Peyer's patch (tissue), 4 donors: ENCODE results near the gene GRHL3. TPM values are rescaled to one million over a fixed set of nuclear protein-coding genes. Genes with fewer than 3 reads are reported as not detected.

Experiments
- DNase-seq, 3 donors: peaks; one replicate each; pipeline ENCODE4 v3.0.0-alpha.2; 2017 to 2019
- H3K27ac ChIP-seq, 4 donors: fragments of 200-600 bp; sonication (generic); one replicate each; pipeline ENCODE4 v1.5.1; 2016 to 2019
- H3K27me3 ChIP-seq, 2 donors: fragments of 200-600 bp; sonication (generic); one replicate each; pipeline ENCODE4 v1.5.1; 2019
- H3K36me3 ChIP-seq, 3 donors: fragments of 200-600 bp; sonication (generic); one replicate each; pipeline ENCODE4 v1.5.1; 2016 to 2019
- H3K4me1 ChIP-seq, 4 donors: fragments of 200-600 bp; sonication (generic); one replicate each; pipeline ENCODE4 v1.5.1; 2016 to 2019
- H3K4me3 ChIP-seq, 4 donors: fragments of 200-600 bp; sonication (generic); 1 replicate in 3 of 4; 2 replicates in 1 of 4; pipeline ENCODE4 v1.5.1; 2016 to 2019; ENCODE audit warnings: mild to moderate bottlenecking in 1 of 4
- H3K9me3 ChIP-seq, 4 donors: fragments of 200-600 bp; sonication (generic); one replicate each; pipeline ENCODE4 v1.5.1; 2016 to 2019; ENCODE audit warnings: mild to moderate bottlenecking in 1 of 4
- POLR2A ChIP-seq, 2 donors: fragments of 450-650 bp; IDR thresholded peaks; one replicate each; pipeline ENCODE4 v1.5.1; 2017; ENCODE audit warnings: antibody characterized with exemption in 2 of 2, mild to moderate bottlenecking in 2 of 2, moderate library complexity in 2 of 2
- total RNA-seq, 4 donors: library from RNA; depleted of rRNA; stranded (reverse); fragments of >200 nt; gene quantifications; one replicate each; pipeline ENCODE4 v1.1.0, GENCODE V29; 2016
- TF ChIP-seq, protein P1 (sequence below), 6 experiments: fragments of 450-650 bp in 4 of 6; fragments of 200-600 bp in 2 of 6; sonication (generic) in 1 of 6; IDR thresholded peaks; one replicate each; pipeline ENCODE4 v1.5.1; 2017 to 2019; ENCODE audit warnings: antibody characterized with exemption in 6 of 6, mild to moderate bottlenecking in 3 of 6, moderate library complexity in 1 of 6

GRHL3 gene
- total RNA-seq, 4 donors from 2014 or later, result 0.35 to 1.1 (median 0.66) TPM; not detected in 1

DNA sequence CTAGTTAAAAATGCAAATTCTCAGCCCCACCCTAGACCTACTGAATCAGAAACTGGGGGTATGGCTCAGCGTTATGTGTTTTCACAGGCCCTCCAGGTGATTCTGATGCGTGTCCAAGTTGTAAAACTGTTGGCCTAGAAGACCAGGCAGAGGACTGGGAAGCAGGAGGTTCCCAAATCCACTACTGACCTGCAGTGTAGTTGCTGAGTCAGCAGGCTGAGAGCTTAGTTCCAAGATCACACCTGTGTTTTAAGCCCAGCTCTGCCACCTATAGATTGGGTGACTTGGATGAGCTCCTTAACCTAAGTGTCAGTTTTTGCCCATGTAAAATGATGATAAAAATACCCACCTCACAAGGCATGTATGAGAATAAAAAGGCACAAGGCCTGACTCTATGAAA is 4.1 kb downstream of the GRHL3 start:
- Histone ChIP-seq H3K36me3 (no peaks in the 10 kb centered on the region), H3K4me1 (peaks cover 0 to 24% (median 9%) of the 10 kb centered on the region in 4 donors), H3K4me3 (no peak overlapping the region), H3K9me3 (no peaks in the 10 kb centered on the region), H3K27ac (no peak overlapping the region), H3K27me3 (no peaks in the 10 kb centered on the region)
- TF ChIP-seq, protein P1, sequence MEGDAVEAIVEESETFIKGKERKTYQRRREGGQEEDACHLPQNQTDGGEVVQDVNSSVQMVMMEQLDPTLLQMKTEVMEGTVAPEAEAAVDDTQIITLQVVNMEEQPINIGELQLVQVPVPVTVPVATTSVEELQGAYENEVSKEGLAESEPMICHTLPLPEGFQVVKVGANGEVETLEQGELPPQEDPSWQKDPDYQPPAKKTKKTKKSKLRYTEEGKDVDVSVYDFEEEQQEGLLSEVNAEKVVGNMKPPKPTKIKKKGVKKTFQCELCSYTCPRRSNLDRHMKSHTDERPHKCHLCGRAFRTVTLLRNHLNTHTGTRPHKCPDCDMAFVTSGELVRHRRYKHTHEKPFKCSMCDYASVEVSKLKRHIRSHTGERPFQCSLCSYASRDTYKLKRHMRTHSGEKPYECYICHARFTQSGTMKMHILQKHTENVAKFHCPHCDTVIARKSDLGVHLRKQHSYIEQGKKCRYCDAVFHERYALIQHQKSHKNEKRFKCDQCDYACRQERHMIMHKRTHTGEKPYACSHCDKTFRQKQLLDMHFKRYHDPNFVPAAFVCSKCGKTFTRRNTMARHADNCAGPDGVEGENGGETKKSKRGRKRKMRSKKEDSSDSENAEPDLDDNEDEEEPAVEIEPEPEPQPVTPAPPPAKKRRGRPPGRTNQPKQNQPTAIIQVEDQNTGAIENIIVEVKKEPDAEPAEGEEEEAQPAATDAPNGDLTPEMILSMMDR (IDR thresholded peaks at IDR 0.05), result no peak
- TF ChIP-seq POLR2A (IDR thresholded peaks at IDR 0.05), result no peak
- DNase-seq, result no peak

DNA sequence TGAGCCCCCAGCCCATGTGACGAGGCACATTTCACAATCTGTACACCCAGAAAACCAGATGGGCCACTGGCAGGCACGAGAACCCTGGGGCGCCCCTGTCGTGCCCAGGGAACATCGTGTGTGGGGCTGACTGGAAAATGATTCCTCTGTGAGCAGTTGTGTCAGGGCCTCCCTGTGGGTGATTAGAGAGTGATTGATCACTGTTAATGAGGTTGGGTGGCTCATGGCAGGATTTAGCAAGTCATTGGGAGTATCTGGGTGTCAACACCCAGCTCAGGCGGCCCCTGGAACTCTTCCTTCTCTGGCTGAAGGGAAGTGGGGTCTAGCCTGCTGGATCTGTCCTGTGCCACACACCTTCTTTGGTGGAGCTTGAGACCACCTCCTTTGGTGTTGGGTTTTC is 5.7 kb downstream of the GRHL3 start:
- Histone ChIP-seq H3K9me3 (no peaks in the 10 kb centered on the region), H3K4me3 (no peak overlapping the region), H3K36me3 (no peaks in the 10 kb centered on the region), H3K27me3 (no peaks in the 10 kb centered on the region), H3K4me1 (peaks cover 0 to 11% (median 6%) of the 10 kb centered on the region in 4 donors), H3K27ac (no peak overlapping the region)
- TF ChIP-seq POLR2A (IDR thresholded peaks at IDR 0.05), result no peak
- TF ChIP-seq, protein P1 (IDR thresholded peaks at IDR 0.05), result no peak
- DNase-seq, result no peak

DNA sequence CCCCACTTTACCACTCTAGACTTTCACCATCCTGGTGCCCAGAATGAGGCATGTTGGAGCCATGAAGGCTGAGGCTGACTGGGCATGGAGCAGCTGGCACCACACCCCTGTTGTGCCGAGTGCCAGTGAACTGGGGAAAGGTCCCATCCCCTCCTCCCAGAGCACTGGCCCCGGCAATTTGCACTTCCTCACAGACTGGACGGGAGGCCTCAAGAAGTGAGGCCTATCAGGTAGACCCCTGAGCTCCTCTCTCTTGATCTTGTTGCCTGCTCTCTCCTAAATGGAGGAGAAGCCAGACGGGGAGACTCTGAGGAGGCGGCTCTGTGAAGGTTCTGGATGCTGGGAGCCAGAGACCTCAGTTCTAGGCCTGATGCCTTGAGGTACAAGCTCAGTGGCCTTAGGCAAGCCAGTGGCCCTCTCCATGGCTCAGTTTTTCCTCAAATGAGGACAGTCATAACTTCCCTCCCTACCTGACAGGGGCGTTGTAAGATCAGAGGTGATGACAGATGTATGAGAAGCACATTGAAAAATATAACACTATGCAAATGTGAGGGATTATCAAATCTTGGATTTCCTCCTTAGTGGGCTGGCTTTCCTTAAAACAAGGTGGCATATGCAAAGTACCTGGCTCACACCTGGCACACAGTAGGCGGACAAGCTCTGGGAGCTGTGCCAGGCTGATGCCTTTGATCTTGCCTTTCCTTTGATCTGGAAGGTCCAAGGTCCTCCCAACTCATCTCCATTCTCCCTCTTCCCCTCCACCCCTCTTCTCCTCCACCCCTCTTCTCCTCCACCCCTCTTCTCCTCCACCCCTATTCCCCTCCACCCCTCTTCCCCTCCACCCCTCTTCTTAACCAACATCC is 6.7 kb downstream of the GRHL3 start:
- Histone ChIP-seq H3K36me3 (no peaks in the 10 kb centered on the region), H3K4me3 (no peak overlapping the region), H3K27me3 (no peaks in the 10 kb centered on the region), H3K27ac (no peak overlapping the region), H3K4me1 (peaks cover 0 to 11% (median 6%) of the 10 kb centered on the region in 4 donors), H3K9me3 (no peaks in the 10 kb centered on the region)
- no peak for DNase-seq
- TF ChIP-seq, protein P1 (IDR thresholded peaks at IDR 0.05), result no peak
- no peak for TF ChIP-seq POLR2A (IDR thresholded peaks at IDR 0.05)

DNA sequence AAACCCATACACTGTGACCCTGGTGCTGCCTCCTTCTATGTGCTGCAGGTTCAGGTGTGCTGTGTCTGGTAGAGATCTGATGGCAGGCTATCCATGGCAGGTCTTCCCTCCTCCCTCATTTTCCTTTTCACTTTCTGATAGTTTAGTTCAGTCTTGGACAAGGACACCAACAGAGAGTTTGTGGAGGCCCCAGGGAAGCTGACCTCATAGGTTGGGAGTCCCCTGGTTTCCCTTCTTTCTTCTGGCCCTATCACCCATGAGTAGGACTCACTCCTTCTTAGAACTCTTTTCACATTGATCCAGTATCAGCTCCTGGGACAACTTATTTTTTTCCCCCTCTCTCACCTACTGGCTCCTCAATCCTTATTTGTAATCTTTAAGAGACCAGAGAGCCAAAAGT is 8.3 kb downstream of the GRHL3 start:
- TF ChIP-seq POLR2A (IDR thresholded peaks at IDR 0.05), result no peak
- TF ChIP-seq, protein P1 (IDR thresholded peaks at IDR 0.05), result no peak

DNA sequence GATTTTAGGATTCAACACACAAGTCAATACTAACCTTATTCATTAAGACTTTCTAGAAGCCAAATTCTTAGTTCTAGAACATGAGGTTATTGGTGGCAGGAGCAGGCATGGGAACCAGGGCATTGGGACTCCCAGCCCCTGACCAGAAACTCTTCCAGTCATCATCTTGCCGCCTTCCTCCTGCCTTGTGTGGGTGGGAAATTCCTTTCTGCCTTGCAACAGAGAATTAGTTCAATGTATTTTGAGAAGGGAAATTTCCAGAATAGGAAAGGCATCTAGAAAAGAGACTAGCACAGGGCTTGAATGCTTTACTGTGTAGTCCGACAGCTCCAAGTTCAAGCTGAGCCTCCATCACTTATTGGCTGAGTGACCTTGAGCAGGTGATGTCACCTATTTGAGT is 8.7 kb downstream of the GRHL3 start:
- TF ChIP-seq POLR2A (IDR thresholded peaks at IDR 0.05), result no peak
- TF ChIP-seq, protein P1 (IDR thresholded peaks at IDR 0.05), result no peak
- H3K27ac ChIP-seq, result no peak overlapping the region
- DNase-seq, result no peak
- H3K36me3 ChIP-seq, result no peaks in the 10 kb centered on the region
- H3K4me1 ChIP-seq, result no peaks in the 10 kb centered on the region
- no peak overlapping the region for H3K4me3 ChIP-seq
- no peaks in the 10 kb centered on the region for H3K9me3 ChIP-seq
- no peaks in the 10 kb centered on the region for H3K27me3 ChIP-seq

More for the DNA sequence above, 8.3 kb downstream of the GRHL3 start:
- H3K9me3 ChIP-seq, result no peaks in the 10 kb centered on the region
- no peaks in the 10 kb centered on the region for H3K4me1 ChIP-seq
- H3K36me3 ChIP-seq, result no peaks in the 10 kb centered on the region
- H3K4me3 ChIP-seq, result no peak overlapping the region
- no peak for DNase-seq
- H3K27me3 ChIP-seq, result no peaks in the 10 kb centered on the region
- no peak overlapping the region for H3K27ac ChIP-seq
